ENCODE data around the gene TTLL1. TPM values are rescaled to one million over a fixed set of nuclear protein-coding genes. Genes with fewer than 3 reads are reported as not detected.

Gene TTLL1
- total RNA-seq, 1 experiment from 2014 or later = 4.3 TPM

- Histone ChIP-seq H3K4me1 (ENCODE audit: control insufficient read depth in 1 of 2, insufficient read depth in 2 of 2, low read length in 2 of 2) (peaks cover 14 to 25% of the 10 kb centered on the region in 2 experiments), H3K4me2 (ENCODE audit: low read length) (no peak overlapping the region), H3K9ac (ENCODE audit: low read length) (no peak overlapping the region), H3K36me3 (ENCODE audit: control insufficient read depth in 1 of 2, insufficient read depth in 2 of 2, low read length in 2 of 2) (no peaks in the 10 kb centered on the region), H4K20me1 (ENCODE audit: insufficient read depth) (no peaks in the 10 kb centered on the region), H3K4me3 (replicated peaks in 1 of 2; ENCODE audit: low read depth in 1 of 2, low read length in 2 of 2) (no peak overlapping the region), H3K9me3 (ENCODE audit: control insufficient read depth in 1 of 2, insufficient read depth in 1 of 2, low read depth in 1 of 2, low read length in 2 of 2) (peaks cover 3 to 9% of the 10 kb centered on the region in 2 experiments; a peak in 2 of 4 replicates), H2AFZ (ENCODE audit: low read depth, low read length, poor library complexity, severe bottlenecking) (no peak overlapping the region), H3K79me2 (ENCODE audit: insufficient read depth, low read length) (no peaks in the 10 kb centered on the region), H3K27me3 (ENCODE audit: insufficient read depth, low read length) (no peaks in the 10 kb centered on the region), H3K9me2 (ENCODE audit: insufficient read depth) (no peaks in the 10 kb centered on the region), H3K27ac (ENCODE audit: low read depth, low read length) (no peak overlapping the region)
- CTCF ChIA-PET = interaction anchor here (1.5 kb wide), 1 partner anchor 10 kb away, joined by 3 read pairs; no protein-coding TSS in a partner anchor
- intact Hi-C loops (cut with micrococcal nuclease) = no loop called here
- BruUV-seq (replicated peaks) = no TSS peak
- ATAC-seq = no peak
- POLR2A ChIA-PET = interaction anchor here (0.6 kb wide), 1 partner anchor 858 kb away, joined by 3 read pairs; no protein-coding TSS in a partner anchor
- TF ChIP-seq ELF1 (IDR thresholded peaks at IDR 0.05; ENCODE audit: borderline replicate concordance, low read depth) = no peak
- TF ChIP-seq CTCF (IDR thresholded peaks at IDR 0.05 in 2 of 3, conservative IDR thresholded peaks at IDR 0.05 in 1 of 3; ENCODE audit: borderline replicate concordance in 1 of 3, insufficient read depth in 1 of 3, low read depth in 2 of 3, low read length in 2 of 3) = no peak
- TF ChIP-seq REST (IDR thresholded peaks at IDR 0.05; ENCODE audit: low read depth) = no peak
- TF ChIP-seq EZH2phosphoT487 (IDR thresholded peaks at IDR 0.05; ENCODE audit: borderline replicate concordance) = no peak
- no peak for DNase-seq (ENCODE audit: low read depth, low spot score)
- RAD21 ChIA-PET (ENCODE audit: low non-redundant PET in 1 of 2, low total read pairs in 2 of 2, uncharacterized antibody in 2 of 2, unreplicated experiment in 2 of 2) = no interaction called here
These were observed 11.0 kb upstream of the TTLL1 start for GRCh38 chr22:43100225-43100624.
